SH-SY5Y (cell line): ENCODE results near the gene CHRNG.

Experiments used
- GATA2 ChIP-seq: IDR thresholded peaks from 2 replicates; pipeline ENCODE4 v1.6.1; 2011; ENCODE audit warnings: mild to moderate bottlenecking, low read depth, low read length
- GATA3 ChIP-seq: IDR thresholded peaks from 2 replicates; pipeline ENCODE4 v1.6.1; 2011; ENCODE audit warnings: low read depth, mild to moderate bottlenecking, low read length, moderate library complexity

- TF ChIP-seq GATA2 (no peak), GATA3 (no peak)
Observed at GRCh38 chr2:232538671-232539070, 821 bp upstream of the CHRNG start.
